Measurements from ENCODE around the gene TRPC6.

TRPC6 gene

GRCh38 chr11:101583251-101584128 is at the start of gene TRPC6:
TSS of gene TRPC6 (minus strand) at chr11:101584007. CDS start at chr11:101583503, 504 bp downstream.
- DNase-seq = no peak

GRCh38 chr11:101620026-101620425 is 36.2 kb upstream of the TRPC6 start:
- DNase-seq = no peak

GRCh38 chr11:101618709-101619108 is 34.9 kb upstream of the TRPC6 start:
- no peak for DNase-seq

GRCh38 chr11:101617735-101618332 is 34.0 kb upstream of the TRPC6 start:
- no peak for DNase-seq

- no peak for DNase-seq
These were observed 28.7 kb upstream of the TRPC6 start for GRCh38 chr11:101612481-101612880.

- DNase-seq = no peak
These were observed 17.1 kb upstream of the TRPC6 start for GRCh38 chr11:101600924-101601323.

GRCh38 chr11:101586965-101587364 is 3.2 kb upstream of the TRPC6 start:
- DNase-seq = no peak

- no peak for DNase-seq
These were observed 848 bp upstream of the TRPC6 start for GRCh38 chr11:101584655-101585054.

GRCh38 chr11:101584129-101584515 is 315 bp upstream of the TRPC6 start:
- DNase-seq = no peak

- no peak for DNase-seq
These were observed 887 bp downstream of the TRPC6 start for GRCh38 chr11:101582989-101583250.

- DNase-seq = peak; percentile 36
These were observed 1.4 kb downstream of the TRPC6 start for GRCh38 chr11:101582236-101582988.

GRCh38 chr11:101577461-101577860 is 6.3 kb downstream of the TRPC6 start:
- DNase-seq = no peak

GRCh38 chr11:101576456-101576855 is 7.4 kb downstream of the TRPC6 start:
- no peak for DNase-seq

GRCh38 chr11:101574886-101575285 is 8.9 kb downstream of the TRPC6 start:
- no peak for DNase-seq

- no peak for DNase-seq
These were observed 16.7 kb downstream of the TRPC6 start for GRCh38 chr11:101567071-101567470.

- no peak for DNase-seq
These were observed 17.2 kb downstream of the TRPC6 start for GRCh38 chr11:101566626-101567025.

GRCh38 chr11:101563166-101563565 is 20.6 kb downstream of the TRPC6 start:
- DNase-seq = no peak

- no peak for DNase-seq
These were observed 28.4 kb downstream of the TRPC6 start for GRCh38 chr11:101555366-101555765.

GRCh38 chr11:101553891-101554292 is 29.9 kb downstream of the TRPC6 start:
- no peak for DNase-seq

GRCh38 chr11:101552888-101553287 is 30.9 kb downstream of the TRPC6 start:
- DNase-seq = no peak

- DNase-seq = no peak
These were observed 55.3 kb downstream of the TRPC6 start for GRCh38 chr11:101528541-101528940.

- DNase-seq = no peak
These were observed 60.1 kb downstream of the TRPC6 start for GRCh38 chr11:101523634-101524260.

GRCh38 chr11:101523193-101523592 is 60.6 kb downstream of the TRPC6 start:
- no peak for DNase-seq

- DNase-seq = no peak
These were observed 62.0 kb downstream of the TRPC6 start for GRCh38 chr11:101521821-101522220.

All from hematopoietic multipotent progenitor cell treated with erythropoietin and hydrocortisone succinate and interleukin-3 and kit ligand, for 8 days (in vitro differentiated cells).